HG02798 (cell line): ENCODE results near the gene TSTD1.
"Not testable (repeated sequence)": the region's sequence is repeated elsewhere in the genome, so short reads cannot be mapped to it uniquely, and the experiment has no call there.

Experiments
- ATAC-seq: cut with Tn5 transposase; IDR thresholded peaks from one replicate; pipeline ENCODE4 v1.9.1; 2021; ENCODE audit warnings: mild to moderate bottlenecking; ENCODE audit not compliant: unreplicated experiment, poor library complexity

Gene TSTD1

DNA sequence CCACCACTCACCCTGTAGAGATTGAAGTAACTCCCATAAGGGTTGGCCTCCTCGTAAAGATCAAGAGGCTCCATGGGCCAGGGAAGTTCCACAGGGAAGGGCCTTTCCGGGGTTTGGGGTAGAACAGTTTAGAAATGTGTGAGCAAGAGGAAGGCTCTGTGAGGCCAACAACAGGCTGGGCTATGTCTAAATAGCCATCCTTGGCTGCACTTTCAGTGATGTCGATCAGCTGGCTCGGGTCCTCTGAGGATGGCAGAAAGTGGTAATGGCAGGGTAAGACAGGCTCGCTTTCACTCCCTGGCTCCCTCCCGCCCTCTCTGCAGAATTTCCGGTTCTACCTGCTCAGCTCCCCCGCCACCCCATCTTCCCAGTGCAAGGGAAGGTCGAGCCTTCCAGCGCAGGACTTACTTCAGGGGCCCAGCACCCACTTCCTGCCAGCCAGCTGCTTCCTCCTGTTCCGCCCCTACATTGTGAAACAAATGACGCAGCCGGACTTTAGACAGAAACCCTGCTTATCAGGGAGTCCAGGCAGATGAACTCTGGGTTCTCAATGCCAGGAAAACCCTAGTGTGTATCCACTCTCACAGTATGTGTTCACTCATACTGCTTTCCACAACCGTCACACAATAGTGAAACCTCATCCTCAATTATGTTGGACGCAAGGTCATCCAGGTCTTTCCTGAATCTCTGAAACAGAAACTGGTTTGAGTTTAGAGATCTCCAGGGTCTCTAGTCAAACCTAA lies 25.1 kb downstream of the TSTD1 start:
- ATAC-seq = peak; percentile 91

DNA sequence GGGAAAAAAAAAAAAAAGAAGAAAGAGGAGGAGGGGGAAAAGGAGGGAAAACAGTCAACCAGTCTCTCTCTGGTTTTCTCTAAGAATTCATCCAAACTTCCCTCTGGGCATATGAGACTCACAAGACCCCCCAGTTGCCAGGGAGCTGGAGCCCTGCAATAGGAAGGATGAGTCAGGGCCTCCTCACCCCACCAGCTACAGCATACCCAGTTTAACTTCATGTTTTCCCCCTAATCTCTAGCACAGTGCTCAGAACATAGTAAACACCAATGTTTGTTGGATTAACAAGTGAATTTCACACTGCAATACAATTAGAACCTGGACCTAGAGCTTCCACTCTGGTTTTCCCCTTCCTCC lies 25.7 kb downstream of the TSTD1 start:
- ATAC-seq = no peak

DNA sequence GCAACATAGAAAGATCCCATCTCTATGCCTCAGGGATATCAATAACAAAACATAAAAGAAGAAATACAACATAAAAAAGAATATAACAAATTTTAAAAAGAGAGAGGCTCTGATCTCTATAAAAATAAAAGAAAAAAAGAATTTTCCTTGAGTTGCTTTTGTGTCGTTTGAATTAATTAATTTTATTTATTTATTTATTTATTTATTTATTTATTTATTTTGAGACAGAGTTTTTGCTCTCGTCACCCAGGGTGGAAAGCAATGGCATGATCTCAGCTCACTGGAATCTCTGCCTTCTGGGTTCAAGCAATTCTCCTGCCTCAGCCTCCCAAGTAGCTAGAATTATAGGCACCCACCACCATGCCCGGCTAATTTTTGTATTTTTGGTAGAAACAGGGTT lies 26.3 kb downstream of the TSTD1 start:
- ATAC-seq = no peak

DNA sequence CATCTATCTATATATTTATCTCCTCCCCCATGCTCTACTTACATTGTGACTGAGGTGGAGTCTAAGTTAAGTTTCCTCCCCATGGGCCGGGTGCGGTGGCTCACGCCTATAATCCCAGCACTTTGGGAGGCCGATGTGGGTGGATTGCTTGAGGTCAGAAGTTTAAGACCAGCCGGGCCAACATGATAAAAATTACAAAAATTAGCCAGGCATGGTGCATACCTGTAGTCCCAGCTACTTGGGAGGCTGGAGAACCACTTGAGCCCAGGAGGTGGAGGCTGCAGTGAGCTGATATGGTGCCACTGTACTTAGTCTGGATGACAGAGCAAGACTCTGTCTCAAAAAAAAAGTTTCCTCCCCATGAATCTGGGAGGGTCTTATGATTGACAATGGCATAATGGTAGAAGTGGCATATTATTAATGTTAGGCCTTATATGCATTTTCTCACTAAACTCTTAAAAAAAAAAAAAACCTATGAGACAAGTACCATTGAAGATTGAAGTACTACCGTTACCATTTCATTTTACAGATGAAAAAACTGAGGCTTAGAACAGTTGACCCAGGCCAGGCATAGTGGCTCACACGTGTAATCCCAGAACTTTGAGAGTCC lies 29.1 kb downstream of the TSTD1 start:
- ATAC-seq = no peak

DNA sequence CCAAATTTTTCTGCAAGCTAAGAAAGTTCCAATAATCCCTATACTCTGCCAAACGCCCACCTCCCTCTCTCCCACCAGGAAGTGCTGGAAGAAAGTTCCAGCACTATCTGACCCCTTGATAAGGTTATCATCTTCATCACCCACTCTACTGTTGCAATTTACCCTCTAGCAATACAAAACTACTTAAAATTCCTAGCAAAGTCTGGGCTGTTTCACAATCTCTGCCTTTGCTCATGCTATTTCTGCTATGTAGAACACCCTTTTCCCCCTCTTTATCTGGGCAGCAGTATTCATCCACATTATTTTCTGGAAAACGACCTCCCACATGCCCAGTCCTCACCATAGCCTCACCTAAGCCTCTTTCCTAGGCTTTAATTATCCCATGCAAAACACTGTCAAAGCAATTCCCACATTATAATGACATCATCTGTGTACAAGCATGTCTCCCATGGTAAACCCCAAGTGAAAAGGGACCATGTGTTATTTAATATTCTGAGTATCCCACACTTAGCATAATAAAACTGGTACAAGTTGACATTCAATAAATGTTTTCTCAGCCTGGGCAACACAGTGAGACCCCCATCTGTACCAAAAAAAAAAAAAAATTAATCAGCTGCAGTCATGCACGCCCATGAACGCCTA lies 29.8 kb downstream of the TSTD1 start:
- ATAC-seq = no peak

DNA sequence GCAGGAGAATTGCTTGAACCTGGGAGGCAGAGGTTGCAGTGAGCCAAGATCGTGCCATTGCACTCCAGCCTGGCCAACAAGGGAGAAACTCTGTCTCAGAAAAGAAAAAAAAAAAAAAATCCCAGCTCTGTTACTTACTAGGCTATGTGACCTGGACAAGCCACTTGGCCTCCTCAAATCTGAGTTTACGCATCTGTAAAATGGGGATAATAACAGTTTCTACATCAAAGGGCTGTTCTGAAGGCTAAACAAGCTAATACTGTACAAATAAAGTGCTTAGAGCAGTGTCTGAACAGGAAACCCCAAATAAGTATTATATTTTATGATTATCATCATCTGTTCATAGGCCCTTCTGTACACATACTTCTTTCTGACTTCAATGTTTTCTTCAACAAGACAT lies 31.4 kb downstream of the TSTD1 start:
- no peak for ATAC-seq

DNA sequence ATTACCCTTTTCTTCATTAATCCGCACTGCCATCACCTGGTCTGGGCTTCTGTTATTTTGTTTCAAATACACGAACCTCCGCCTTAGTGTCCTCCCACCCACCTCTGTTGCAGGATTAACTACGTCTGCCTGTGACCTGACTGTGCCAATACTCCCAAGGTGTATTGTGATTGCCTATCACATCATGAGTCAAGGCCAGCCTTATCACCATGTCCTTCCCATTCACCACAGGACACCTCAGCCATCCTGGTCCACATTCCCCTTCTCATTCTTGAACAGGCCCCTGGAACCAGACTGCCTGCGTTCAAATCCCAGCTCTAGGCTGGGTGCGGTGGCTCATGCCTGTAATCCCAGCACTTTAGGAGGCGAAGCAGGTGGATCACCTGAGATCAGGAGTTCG lies 32.2 kb downstream of the TSTD1 start:
- no peak for ATAC-seq

DNA sequence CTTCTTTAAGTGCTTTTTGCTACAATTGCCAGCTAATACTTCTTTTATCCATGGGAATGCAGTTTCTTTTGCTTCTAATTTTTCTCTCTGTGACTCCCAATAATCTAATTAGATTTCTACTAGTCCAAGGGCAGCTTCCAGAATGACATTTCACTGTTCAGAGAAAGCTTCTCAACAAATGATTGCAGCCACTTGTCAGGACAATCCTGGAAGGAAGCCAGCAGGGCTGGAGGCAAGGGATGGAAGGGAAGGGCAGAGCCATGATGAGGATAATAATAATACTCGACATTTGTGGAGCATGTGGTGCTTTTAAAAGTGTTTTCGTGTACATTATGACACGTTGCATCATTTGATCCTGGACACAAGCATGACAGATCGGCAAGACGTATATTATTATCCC lies 37.2 kb downstream of the TSTD1 start:
- ATAC-seq = no peak

DNA sequence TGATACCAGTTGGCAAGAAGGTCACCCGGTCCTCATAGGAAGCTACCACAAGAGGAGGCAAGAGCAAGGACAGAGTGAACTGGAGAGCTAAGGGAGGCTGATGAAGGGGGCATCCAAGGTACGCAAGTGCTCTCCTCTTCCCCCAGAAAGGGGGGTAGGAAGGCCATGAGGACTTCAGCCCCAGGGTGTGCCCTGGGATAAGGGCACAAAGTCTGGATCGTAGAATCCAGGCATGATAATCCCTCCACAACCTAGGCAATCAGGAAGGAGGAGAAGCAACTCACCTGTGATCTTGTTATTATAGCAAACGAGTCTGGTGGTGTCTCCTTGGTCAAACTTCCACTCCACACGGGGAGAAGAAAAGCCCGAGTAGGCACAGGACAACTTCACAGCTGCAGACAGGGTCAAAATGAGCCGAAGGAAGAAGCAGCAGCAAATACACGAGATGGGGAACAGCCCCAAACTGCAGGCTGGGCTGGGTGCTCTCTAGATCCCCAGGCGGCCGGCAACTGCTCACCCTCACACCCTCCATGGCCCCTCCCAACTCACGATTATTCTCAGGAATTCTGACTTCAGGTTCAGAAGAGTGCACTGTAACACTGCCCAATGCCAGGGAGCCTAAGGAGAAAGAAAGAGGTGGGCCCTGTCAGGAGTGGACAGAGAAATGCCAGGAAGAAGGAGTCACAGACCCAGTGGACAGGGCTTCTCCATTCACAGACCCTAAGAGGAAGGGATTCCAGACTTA lies 37.9 kb downstream of the TSTD1 start:
- ATAC-seq = no peak

DNA sequence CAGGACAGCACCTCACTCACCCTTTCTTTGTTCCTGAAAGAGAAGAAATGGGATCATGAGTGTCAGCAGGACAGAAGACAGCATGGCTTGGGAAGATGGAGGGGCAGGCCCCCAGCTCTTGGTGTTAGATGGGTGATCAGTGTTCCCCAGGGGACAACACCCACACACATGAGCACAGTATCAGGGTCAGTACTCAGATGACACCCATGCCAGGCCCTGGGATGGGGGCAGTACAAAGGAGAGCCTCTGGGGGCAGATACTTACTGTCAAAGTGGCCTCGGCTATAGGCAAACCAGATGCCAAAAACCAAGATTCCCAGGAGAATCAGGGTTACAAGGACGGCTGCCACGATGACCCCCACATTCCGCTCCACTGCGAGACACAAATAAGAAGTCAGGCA lies 39.4 kb downstream of the TSTD1 start:
- ATAC-seq = no peak

DNA sequence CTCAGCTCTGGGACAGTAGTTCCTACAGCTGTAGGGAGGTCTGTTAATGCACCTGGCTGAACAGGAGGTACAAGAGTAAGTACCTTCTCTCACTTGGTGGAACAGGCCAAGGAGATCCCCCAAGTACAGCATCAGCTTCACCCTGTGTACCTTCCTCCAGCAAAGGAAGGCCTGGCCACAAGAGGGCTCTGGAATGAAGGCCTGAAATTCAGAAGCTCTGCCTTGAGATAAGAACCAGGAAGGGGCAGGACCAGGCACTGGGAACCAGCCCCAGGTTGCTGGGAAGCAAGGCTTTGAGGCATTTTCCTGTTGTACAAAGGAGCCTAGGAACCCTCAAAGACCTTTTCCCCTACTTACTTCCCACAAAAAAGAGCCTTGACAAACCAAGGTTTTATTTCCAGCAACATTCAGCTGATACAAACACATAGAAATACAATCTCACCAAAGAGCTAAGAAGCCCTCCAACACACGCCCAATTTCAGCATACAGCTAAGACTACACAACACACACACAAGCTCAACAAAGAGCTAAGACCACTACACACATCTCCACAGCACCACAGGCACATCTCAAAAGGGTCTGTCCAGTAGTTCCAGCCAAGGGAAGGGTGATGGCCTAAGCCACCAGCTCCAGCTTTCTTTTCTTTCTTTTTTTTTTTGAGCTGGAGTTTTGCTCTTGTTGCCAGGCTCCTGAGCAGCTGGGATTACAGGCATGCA lies 41.3 kb downstream of the TSTD1 start:
- peak; percentile 38 for ATAC-seq

DNA sequence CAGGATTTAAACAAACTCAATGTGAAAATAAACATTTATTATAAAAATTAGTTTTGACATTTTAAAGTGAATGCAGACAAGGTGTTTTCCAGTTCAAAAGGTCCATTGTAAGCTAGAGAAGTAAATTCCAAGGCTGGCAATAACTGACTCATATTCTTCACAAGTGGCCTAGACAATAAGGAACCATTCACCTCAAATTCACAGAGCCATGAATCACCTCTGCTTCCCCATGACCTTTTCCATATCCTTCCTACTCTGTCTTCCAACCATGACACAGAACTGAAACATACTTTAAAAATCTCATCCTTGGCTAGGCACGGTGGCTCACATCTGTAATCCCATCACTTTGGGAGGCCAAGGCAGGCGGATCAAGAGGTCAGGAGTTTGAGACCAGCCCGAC lies 42.6 kb downstream of the TSTD1 start:
- no peak for ATAC-seq

DNA sequence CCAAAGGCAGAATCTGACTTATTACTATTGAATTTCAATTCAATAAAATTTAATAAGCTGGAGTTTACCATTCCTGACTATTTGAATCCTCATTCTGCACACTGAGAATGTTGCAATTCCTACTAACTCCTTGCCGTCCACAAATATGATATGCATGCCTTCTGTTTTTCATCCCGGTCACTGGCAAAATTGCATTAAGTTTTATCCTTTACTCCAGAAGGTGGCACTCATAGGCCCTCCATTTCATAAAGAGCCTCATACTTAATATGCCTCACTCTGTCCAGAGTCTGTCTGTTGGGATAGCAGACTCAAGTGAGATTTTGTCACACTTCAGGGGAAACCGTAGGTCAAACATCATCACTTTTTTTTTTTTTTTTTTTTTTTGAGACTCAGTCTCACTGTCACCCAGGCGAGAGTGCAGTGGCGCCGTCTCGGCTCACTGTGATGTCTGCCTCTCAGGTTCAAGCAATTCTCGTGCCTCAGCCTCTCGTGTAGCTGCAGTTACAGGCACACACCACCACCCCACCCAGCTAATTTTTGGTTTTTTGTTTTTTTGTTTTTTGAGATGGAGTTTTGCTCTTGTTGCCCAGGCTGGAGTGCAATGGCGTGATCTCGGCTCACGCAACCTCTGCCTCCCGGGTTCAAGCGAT lies 45.1 kb downstream of the TSTD1 start:
- ATAC-seq = no peak

DNA sequence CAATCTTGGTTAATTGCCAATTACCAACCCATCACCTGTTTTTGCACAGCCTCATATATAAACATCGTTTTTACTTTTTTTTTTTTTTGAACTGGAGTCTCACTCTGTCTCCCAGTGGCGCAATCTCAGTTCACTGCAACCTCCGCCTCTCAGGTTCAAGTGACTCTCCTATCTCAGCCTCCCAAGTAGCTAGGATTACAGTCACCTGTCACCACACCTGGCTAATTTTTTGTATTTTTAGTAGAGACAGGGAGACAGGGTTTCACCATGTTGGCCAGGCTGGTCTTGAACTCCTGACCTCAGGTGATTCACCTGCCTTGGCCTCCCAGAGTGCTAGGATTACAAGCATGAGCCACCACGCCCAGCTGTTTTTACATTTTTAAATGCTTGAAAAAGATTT lies 46.7 kb downstream of the TSTD1 start:
- not testable (repeated sequence) for ATAC-seq
